Measurements from ENCODE around the gene SNAPC5.
"Not testable (repeated sequence)": the region's sequence is repeated elsewhere in the genome, so short reads cannot be mapped to it uniquely, and the experiment has no call there.

The SNAPC5 gene

GRCh38 chr15:66489179-66489791 lies 8.3 kb downstream of the SNAPC5 start:
- no peak for DNase-seq

DNA sequence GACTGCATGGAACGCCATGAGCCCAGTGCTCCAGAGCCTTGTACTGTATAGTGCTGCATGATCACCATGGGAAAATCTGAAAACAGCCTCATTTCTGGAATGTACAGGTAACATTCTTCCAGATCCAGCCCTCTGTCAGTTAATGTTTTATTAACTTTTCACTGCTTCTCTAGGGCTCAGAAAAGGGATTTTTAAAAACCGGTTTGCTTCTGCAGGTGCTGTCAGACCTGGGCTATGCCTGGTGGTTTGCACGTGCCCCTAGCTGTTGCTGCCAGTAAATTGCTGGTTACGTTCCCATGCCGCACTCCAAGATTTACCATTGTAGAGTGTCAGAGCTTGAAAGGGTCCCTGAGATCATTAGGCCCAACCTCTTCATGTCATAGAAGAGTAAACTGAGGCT lies 9.0 kb downstream of the SNAPC5 start:
- no peak for DNase-seq

DNA sequence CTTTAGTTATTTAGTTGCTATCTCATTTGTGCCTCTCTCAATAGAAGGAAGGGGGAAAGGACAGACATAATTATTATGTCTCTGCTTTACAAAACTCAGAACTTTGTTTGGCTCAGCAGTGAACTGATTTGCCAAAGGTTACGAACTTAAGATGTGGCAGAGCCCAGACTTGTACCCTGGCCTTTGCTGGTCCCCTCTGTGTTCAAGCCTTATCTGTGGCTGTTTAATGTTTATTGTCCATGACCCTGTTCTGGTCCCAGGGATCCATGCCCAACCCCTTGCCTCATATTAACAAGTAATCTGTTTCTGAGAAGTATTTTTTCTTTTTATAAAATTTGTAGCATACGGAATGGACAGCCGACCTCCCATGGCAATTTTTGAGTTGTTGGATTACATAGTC lies 10.7 kb downstream of the SNAPC5 start:
- DNase-seq = no peak

GRCh38 chr15:66484539-66485112 lies 12.9 kb downstream of the SNAPC5 start:
- DNase-seq = no peak

DNA sequence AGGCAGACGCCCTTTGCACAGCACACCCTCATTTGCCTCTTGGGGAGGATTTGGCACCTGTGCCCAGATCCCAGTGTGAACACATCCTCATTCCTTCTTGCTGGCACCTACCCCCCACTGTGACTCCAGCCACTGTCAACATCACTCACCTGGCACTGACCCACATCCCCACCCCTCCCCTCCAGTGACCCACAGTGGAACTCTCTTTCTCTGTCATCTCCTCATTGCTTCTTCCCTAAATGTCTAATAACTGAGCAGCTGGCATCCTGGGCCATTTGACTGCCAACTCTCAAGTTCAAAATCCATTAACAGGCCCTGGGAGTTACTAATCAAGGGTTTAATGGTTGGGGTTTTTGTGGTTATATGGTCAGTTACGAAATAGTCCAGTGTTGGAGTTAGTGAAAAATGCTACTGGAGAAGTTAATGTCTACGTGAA lies 14.4 kb downstream of the SNAPC5 start:
- DNase-seq = no peak

DNA sequence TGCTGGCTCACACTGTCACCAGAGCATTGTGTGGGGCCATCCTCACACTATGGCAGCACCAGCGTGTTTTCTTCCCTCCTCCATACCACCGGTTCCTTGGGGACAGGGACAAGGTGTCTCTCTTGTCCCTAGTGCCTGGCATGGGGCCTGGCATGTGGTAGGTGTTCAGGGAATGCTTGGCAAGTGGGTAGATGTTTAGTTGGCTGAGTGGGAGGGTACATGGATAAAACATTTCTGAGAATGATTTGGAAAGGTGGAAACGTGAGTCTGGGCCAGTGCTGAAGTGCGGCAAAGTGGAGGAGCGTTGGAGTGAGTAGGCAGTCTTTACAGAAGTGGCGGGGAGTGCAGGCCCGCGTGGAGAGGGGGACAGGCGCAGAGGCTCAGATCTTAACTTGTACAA lies 15.0 kb downstream of the SNAPC5 start:
- DNase-seq = no peak

GRCh38 chr15:66481107-66481856 lies 16.3 kb downstream of the SNAPC5 start:
- DNase-seq = no peak

DNA sequence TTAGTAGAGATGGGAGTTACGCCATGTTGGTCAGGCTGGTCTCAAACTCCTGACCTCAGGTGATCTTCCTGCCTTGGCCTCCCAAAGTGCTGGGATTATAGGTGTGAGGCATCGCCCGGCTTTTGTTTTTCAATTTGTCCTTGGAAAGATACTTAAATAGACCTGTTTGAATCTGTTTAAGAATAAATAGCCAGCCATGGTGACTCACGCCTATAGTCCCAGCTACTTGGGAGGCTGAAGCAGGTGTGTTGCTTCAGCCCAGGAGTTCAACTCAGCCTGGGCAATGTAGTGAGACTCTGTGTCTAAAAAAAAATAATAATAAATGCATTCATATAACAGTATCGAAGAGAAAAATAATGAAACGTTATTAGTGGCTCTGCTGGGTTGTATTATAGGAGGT lies 17.3 kb downstream of the SNAPC5 start:
- DNase-seq = no peak

DNA sequence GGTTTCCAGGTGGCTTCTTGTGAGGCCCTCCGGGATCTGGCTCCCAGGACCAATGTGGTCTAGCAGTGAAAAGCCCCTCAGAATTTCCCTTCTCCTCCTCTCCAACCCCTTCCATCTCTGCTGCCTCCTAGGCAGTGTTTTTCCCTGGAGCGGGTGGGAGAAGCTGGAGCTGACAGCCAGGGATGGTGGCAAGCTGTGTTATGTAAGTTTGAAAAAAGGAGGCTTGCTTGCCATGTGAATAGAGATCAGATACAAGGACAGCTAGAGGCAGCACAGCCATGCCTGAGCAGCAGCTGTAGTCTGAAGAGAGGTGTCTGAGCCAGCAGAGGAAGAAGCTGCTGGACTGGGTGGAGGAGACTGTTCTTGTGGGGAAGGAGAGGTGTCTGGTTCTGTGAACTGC lies 20.6 kb downstream of the SNAPC5 start:
- DNase-seq = no peak

GRCh38 chr15:66476535-66476934 lies 21.0 kb downstream of the SNAPC5 start:
- no peak for DNase-seq

- DNase-seq = no peak
These were observed 22.6 kb downstream of the SNAPC5 start for GRCh38 chr15:66474963-66475362.

- DNase-seq = no peak
These were observed 23.4 kb downstream of the SNAPC5 start for GRCh38 chr15:66474135-66474534.

- no peak for DNase-seq
These were observed 25.2 kb downstream of the SNAPC5 start for GRCh38 chr15:66472176-66472999.

GRCh38 chr15:66470825-66471224 lies 26.7 kb downstream of the SNAPC5 start:
- DNase-seq = not testable (repeated sequence)

GRCh38 chr15:66467162-66468040 lies 30.2 kb downstream of the SNAPC5 start:
- DNase-seq = not testable (repeated sequence)

DNA sequence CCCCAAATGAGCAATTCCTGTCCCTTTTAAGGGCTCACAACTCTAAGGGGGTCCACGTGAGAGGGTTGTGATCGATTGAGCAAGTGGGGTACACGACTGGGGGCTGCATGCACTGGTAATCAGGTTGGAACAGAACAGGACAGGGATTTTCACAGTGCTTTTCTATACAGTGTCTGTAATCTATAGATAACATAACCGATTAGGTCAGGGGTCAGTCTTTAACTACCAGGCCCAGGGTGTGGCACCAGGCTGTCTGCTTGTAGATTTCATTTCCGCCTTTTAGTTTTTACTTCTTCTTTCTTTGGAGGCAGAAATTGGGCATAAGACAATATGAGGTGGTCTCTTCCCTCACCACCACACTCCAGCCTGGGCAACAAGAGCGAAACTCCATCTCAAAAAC lies 32.3 kb downstream of the SNAPC5 start:
- not testable (repeated sequence) for DNase-seq

DNA sequence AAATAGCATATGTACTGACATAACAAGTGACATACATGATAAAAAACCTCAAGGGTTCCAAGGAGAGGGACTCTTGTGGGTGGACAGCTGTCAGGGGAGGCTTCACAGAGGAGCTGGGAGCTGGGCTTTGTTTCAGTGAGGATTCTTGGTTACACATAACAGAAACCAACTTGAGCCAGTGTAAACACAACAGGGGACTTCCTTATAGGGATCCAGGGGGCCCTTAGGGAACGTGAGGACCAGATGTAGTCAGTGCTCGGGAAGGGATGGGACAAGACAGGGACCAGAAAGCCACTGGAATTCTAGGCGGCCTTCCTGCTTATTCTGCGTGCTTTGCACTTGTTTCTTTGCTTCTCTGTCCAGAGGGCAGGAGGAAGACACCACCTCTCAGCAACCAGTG lies 34.9 kb downstream of the SNAPC5 start:
- no peak for DNase-seq

DNA sequence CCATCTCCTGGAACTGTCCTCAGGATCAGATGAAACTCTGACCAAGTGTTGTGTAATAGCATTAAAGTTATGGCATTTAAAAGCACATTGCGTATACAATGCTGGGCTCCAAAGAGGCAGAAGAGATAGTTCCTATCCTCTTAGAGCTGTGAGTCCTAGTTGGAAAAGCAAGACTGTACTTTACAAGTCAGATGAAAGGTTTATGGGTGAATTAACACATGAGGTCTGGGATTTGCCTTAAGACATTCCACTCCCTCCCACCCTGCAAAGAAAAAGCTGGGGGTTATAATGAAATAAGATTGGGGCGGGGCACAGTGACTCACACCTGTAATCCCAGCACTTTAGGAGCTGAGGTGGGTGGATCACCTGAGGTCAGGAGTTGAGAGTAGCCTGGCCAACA lies 35.6 kb downstream of the SNAPC5 start:
- DNase-seq = no peak

DNA sequence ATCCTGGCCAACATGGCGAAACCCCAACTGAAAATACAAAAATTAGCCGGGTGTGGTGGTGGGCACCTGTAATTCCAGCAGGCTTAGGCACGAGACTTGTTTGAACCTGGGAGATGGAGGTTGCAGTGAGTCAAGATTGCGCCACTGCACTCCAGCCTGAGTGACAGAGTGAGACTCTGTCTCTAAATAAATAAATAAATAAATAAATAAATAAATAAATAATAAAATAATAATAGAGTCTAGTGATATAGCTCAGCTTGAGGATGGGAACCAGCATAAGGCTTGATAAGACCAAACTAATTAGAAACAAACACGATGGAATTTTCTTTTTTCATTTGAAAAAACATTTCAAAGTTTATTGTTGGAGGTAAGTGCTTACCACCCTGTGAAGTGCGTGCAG lies 36.3 kb downstream of the SNAPC5 start:
- DNase-seq = not testable (repeated sequence)

GRCh38 chr15:66459818-66460615 lies 37.5 kb downstream of the SNAPC5 start:
- DNase-seq = no peak

DNA sequence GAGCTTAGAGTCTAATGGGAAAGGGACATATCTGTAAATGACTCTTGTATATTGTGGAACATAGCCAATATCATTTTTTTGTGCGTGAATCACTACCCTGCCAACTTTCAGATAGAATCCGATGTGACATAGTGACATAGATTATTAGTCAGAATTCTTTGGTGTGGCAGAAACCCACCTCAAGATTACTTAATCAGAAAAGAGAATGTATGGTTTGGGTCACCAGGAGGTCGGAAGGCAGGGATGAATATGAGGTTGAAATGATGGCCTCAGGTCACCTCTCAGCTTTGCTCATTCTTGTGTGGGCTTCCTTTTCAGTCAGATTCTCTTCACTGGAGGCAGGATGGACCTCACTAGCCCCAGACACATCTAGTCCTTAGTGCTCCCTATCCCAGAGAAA lies 41.4 kb downstream of the SNAPC5 start:
- no peak for DNase-seq

GRCh38 chr15:66454143-66454542 lies 43.4 kb downstream of the SNAPC5 start:
- DNase-seq = no peak
